Progenitor cell of endocrine pancreas (in vitro differentiated cells): ENCODE data around the gene KLF7. TPM values are rescaled to one million over a fixed set of nuclear protein-coding genes. Genes with fewer than 3 reads are reported as not detected.

Source experiments
- DNase-seq: peaks from one replicate; pipeline ENCODE4 v3.0.0; 2021; ENCODE audit warnings: low spot score; ENCODE audit not compliant: unreplicated experiment
- H3K27ac Mint-ChIP-seq: 2 replicates; pipeline ENCODE4 v1.8.0; 2021; ENCODE audit warnings: mild to moderate bottlenecking, moderate library complexity, mixed read lengths
- H3K27me3 Mint-ChIP-seq: 2 replicates; pipeline ENCODE4 v1.8.0; 2021; ENCODE audit warnings: mixed read lengths
- H3K36me3 Mint-ChIP-seq: 2 replicates; pipeline ENCODE4 v1.8.0; 2022; ENCODE audit warnings: mixed read lengths; ENCODE audit not compliant: insufficient read depth
- H3K4me1 Mint-ChIP-seq: 2 replicates; pipeline ENCODE4 v1.8.0; 2021; ENCODE audit warnings: low read depth, mixed read lengths
- H3K4me3 Mint-ChIP-seq: 2 replicates; pipeline ENCODE4 v1.8.0; 2021; ENCODE audit warnings: low read depth, mild to moderate bottlenecking, moderate library complexity, mixed read lengths
- H3K9me3 Mint-ChIP-seq: 2 replicates; pipeline ENCODE4 v1.8.0; 2021; ENCODE audit warnings: low read depth, mixed read lengths
- total RNA-seq: library from RNA; stranded (reverse); gene quantifications from 2 replicates; pipeline ENCODE4 v1.2.1, GENCODE V29; 2021
- TF ChIP-seq, protein P1 (sequence below): fragments of 200-600 bp; sonication (generic); IDR thresholded peaks from one replicate; pipeline ENCODE4 v1.5.0; 2021; ENCODE audit warnings: antibody characterized with exemption, mild to moderate bottlenecking; ENCODE audit not compliant: unreplicated experiment

The KLF7 gene
- total RNA-seq, 1 donor from 2014 or later, result 26.6 TPM

- Mint-ChIP-seq H3K36me3 (no peaks in the 10 kb centered on the region), H3K27me3 (peaks cover 3% of the 10 kb centered on the region), H3K4me1 (no peaks in the 10 kb centered on the region), H3K4me3 (no peak overlapping the region), H3K27ac (no peak overlapping the region), H3K9me3 (no peaks in the 10 kb centered on the region)
- TF ChIP-seq, protein P1, sequence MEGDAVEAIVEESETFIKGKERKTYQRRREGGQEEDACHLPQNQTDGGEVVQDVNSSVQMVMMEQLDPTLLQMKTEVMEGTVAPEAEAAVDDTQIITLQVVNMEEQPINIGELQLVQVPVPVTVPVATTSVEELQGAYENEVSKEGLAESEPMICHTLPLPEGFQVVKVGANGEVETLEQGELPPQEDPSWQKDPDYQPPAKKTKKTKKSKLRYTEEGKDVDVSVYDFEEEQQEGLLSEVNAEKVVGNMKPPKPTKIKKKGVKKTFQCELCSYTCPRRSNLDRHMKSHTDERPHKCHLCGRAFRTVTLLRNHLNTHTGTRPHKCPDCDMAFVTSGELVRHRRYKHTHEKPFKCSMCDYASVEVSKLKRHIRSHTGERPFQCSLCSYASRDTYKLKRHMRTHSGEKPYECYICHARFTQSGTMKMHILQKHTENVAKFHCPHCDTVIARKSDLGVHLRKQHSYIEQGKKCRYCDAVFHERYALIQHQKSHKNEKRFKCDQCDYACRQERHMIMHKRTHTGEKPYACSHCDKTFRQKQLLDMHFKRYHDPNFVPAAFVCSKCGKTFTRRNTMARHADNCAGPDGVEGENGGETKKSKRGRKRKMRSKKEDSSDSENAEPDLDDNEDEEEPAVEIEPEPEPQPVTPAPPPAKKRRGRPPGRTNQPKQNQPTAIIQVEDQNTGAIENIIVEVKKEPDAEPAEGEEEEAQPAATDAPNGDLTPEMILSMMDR, result no peak
- no peak for DNase-seq
Measured at GRCh38 chr2:207066166-207066565, 99.6 kb downstream of the KLF7 start.

GRCh38 chr2:207064128-207064690 lies 101.5 kb downstream of the KLF7 start:
- H3K4me1 Mint-ChIP-seq, result peaks cover 1% of the 10 kb centered on the region
- H3K27ac Mint-ChIP-seq, result no peak overlapping the region
- H3K27me3 Mint-ChIP-seq, result peaks cover 3% of the 10 kb centered on the region
- H3K9me3 Mint-ChIP-seq, result no peaks in the 10 kb centered on the region
- DNase-seq, result no peak
- H3K4me3 Mint-ChIP-seq, result no peak overlapping the region
- TF ChIP-seq, protein P1, result no peak
- no peaks in the 10 kb centered on the region for H3K36me3 Mint-ChIP-seq

GRCh38 chr2:207061181-207061580 lies 104.6 kb downstream of the KLF7 start:
- no peak for DNase-seq
- peaks cover 1% of the 10 kb centered on the region for H3K4me1 Mint-ChIP-seq
- H3K27me3 Mint-ChIP-seq, result peaks cover 3% of the 10 kb centered on the region
- no peak overlapping the region for H3K27ac Mint-ChIP-seq
- TF ChIP-seq, protein P1, result no peak
- no peaks in the 10 kb centered on the region for H3K36me3 Mint-ChIP-seq
- no peaks in the 10 kb centered on the region for H3K9me3 Mint-ChIP-seq
- H3K4me3 Mint-ChIP-seq, result no peak overlapping the region

DNA sequence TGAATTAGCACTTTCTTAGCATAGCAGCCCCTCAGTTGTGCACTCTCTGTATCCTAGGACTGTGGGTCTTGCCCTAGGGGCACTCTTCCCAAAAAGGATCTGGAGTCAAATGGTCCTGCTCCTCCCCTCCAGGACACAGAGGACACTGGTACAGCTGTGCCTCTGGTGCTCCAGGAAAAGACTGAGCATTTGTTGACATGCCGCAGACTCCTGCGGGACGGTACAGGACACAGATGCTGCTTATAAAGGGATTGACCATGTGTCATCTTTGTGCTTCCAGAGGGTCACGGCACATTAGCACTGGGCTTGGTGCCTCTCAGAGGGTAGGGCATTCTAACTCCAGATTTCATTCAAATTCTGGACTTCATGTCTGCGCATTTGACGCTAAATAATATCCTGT lies 110.5 kb downstream of the KLF7 start:
- Mint-ChIP-seq H3K9me3 (no peaks in the 10 kb centered on the region), H3K27me3 (peaks cover 5% of the 10 kb centered on the region), H3K4me1 (no peaks in the 10 kb centered on the region), H3K4me3 (no peak overlapping the region), H3K27ac (no peak overlapping the region), H3K36me3 (no peaks in the 10 kb centered on the region)
- TF ChIP-seq, protein P1, result no peak
- no peak for DNase-seq

GRCh38 chr2:207054521-207054920 lies 111.2 kb downstream of the KLF7 start:
- H3K9me3 Mint-ChIP-seq, result no peaks in the 10 kb centered on the region
- H3K4me1 Mint-ChIP-seq, result no peaks in the 10 kb centered on the region
- no peaks in the 10 kb centered on the region for H3K36me3 Mint-ChIP-seq
- H3K27me3 Mint-ChIP-seq, result peaks cover 8% of the 10 kb centered on the region
- no peak overlapping the region for H3K4me3 Mint-ChIP-seq
- H3K27ac Mint-ChIP-seq, result no peak overlapping the region
- TF ChIP-seq, protein P1, result no peak
- DNase-seq, result no peak
